NCI-H146 (cell line): ENCODE results near the gene FNDC3A.

Experiments
- DNase-seq: peaks from one replicate; lab custom pipeline; 2025; lab: John Stamatoyannopoulos, UW

Gene FNDC3A

GRCh38 chr13:48975856-48976575 is at the start of gene FNDC3A:
FNDC3A (plus strand) TSS chr13:48975912; CDS start chr13:49006191, 30,279 bp downstream.
- DNase-seq: peak; percentile 96

GRCh38 chr13:48928757-48929430 is 46.8 kb upstream of the FNDC3A start:
- no peak for DNase-seq

GRCh38 chr13:48930918-48931317 is 44.8 kb upstream of the FNDC3A start:
- no peak for DNase-seq

- DNase-seq: no peak
Measured at GRCh38 chr13:48938308-48938943, 37.3 kb upstream of the FNDC3A start.

- DNase-seq: no peak
Measured at GRCh38 chr13:48939728-48940127, 36.0 kb upstream of the FNDC3A start.

- DNase-seq: no peak
Measured at GRCh38 chr13:48942131-48942530, 33.6 kb upstream of the FNDC3A start.

GRCh38 chr13:48944221-48944620 is 31.5 kb upstream of the FNDC3A start:
- DNase-seq: no peak

GRCh38 chr13:48945626-48946025 is 30.1 kb upstream of the FNDC3A start:
- no peak for DNase-seq

GRCh38 chr13:48946163-48946562 is 29.5 kb upstream of the FNDC3A start:
- DNase-seq: no peak

- DNase-seq: no peak
Measured at GRCh38 chr13:48949566-48950500, 25.9 kb upstream of the FNDC3A start.

- DNase-seq: no peak
Measured at GRCh38 chr13:48950501-48950875, 25.2 kb upstream of the FNDC3A start.

- DNase-seq: no peak
Measured at GRCh38 chr13:48954081-48954480, 21.6 kb upstream of the FNDC3A start.

GRCh38 chr13:48955536-48955935 is 20.2 kb upstream of the FNDC3A start:
- DNase-seq: no peak

- no peak for DNase-seq
Measured at GRCh38 chr13:48961379-48961778, 14.3 kb upstream of the FNDC3A start.

- no peak for DNase-seq
Measured at GRCh38 chr13:48962281-48962680, 13.4 kb upstream of the FNDC3A start.

GRCh38 chr13:48965736-48966135 is 10.0 kb upstream of the FNDC3A start:
- no peak for DNase-seq

- no peak for DNase-seq
Measured at GRCh38 chr13:48969685-48970084, 6.0 kb upstream of the FNDC3A start.

- DNase-seq: no peak
Measured at GRCh38 chr13:48973845-48974431, 1.8 kb upstream of the FNDC3A start.

- peak; percentile 87 for DNase-seq
Measured at GRCh38 chr13:48975101-48975855, 434 bp upstream of the FNDC3A start.

GRCh38 chr13:48976576-48977285 is 1.0 kb downstream of the FNDC3A start:
- DNase-seq: peak; percentile 96
